ENCODE data around the gene CDH23.

The CDH23 gene

GRCh38 chr10:71767420-71768035, 370.8 kb downstream of the CDH23 start:
- no peak for DNase-seq

- DNase-seq = no peak
These were observed 372.6 kb downstream of the CDH23 start for GRCh38 chr10:71769279-71769823.

- no peak for DNase-seq
These were observed 373.5 kb downstream of the CDH23 start for GRCh38 chr10:71770255-71770654.

GRCh38 chr10:71770789-71771188, 374.1 kb downstream of the CDH23 start:
- no peak for DNase-seq

- DNase-seq = no peak
These were observed 374.5 kb downstream of the CDH23 start for GRCh38 chr10:71771204-71771603.

- no peak for DNase-seq
These were observed 375.3 kb downstream of the CDH23 start for GRCh38 chr10:71771821-71772617.

- DNase-seq = no peak
These were observed 376.1 kb downstream of the CDH23 start for GRCh38 chr10:71772832-71773220.

GRCh38 chr10:71773221-71773971, 376.7 kb downstream of the CDH23 start, which contains the start of gene VSIR:
VSIR (minus strand) TSS chr10:71773520; CDS start chr10:71773439, 81 bp downstream.
- DNase-seq = no peak

GRCh38 chr10:71774916-71775702, 378.4 kb downstream of the CDH23 start:
- no peak for DNase-seq

- DNase-seq = no peak
These were observed 379.8 kb downstream of the CDH23 start for GRCh38 chr10:71776481-71776925.

GRCh38 chr10:71777213-71777985, 380.7 kb downstream of the CDH23 start:
- DNase-seq = no peak

GRCh38 chr10:71778071-71778825, 381.5 kb downstream of the CDH23 start:
- no peak for DNase-seq

GRCh38 chr10:71779641-71780040, 382.9 kb downstream of the CDH23 start:
- no peak for DNase-seq

- DNase-seq = no peak
These were observed 383.4 kb downstream of the CDH23 start for GRCh38 chr10:71780156-71780555.

GRCh38 chr10:71780719-71781118, 384.0 kb downstream of the CDH23 start:
- DNase-seq = no peak

GRCh38 chr10:71782221-71782916, 385.6 kb downstream of the CDH23 start:
- DNase-seq = no peak

GRCh38 chr10:71782917-71783490, 386.3 kb downstream of the CDH23 start:
- DNase-seq = no peak

- no peak for DNase-seq
These were observed 387.4 kb downstream of the CDH23 start for GRCh38 chr10:71783917-71784678.

- no peak for DNase-seq
These were observed 388.1 kb downstream of the CDH23 start for GRCh38 chr10:71784679-71785272.

All from cerebellar nuclear complex (tissue), 1 donor.